ENCODE data around the gene DUOX2.

DUOX2 gene

DNA sequence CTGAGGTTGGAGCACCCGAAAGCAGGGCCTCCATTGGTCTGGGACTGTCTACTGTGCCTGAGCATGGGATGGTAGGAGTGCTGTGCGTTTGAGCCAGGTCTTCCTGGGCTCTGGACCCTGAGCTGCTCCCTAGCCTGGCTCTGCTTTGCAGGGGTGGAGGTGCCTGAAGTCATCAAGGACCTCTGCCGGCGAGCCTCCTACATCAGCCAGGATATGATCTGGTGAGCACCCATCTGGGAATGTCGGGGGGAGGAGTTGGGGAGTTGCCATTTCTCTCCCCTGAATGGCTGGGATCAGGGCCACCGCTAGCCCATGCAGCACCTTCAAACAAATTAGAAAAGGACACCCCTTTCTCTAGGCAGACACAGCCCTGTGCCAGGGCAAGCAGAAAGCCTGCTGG is 36.5 kb upstream of the DUOX2 start (continued):
- TF ChIP-seq, protein P1, sequence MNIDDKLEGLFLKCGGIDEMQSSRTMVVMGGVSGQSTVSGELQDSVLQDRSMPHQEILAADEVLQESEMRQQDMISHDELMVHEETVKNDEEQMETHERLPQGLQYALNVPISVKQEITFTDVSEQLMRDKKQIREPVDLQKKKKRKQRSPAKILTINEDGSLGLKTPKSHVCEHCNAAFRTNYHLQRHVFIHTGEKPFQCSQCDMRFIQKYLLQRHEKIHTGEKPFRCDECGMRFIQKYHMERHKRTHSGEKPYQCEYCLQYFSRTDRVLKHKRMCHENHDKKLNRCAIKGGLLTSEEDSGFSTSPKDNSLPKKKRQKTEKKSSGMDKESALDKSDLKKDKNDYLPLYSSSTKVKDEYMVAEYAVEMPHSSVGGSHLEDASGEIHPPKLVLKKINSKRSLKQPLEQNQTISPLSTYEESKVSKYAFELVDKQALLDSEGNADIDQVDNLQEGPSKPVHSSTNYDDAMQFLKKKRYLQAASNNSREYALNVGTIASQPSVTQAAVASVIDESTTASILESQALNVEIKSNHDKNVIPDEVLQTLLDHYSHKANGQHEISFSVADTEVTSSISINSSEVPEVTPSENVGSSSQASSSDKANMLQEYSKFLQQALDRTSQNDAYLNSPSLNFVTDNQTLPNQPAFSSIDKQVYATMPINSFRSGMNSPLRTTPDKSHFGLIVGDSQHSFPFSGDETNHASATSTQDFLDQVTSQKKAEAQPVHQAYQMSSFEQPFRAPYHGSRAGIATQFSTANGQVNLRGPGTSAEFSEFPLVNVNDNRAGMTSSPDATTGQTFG (tag by site-specific recombination; IDR thresholded peaks at IDR 0.05; ENCODE audit: borderline replicate concordance), result no peak
- no peak for TF ChIP-seq ZNF670 (tag by site-specific recombination; IDR thresholded peaks at IDR 0.05; ENCODE audit: low read depth)
- no peak for TF ChIP-seq ZNF654 (tag by site-specific recombination; IDR thresholded peaks at IDR 0.05; ENCODE audit: low read depth)
- no peak for TF ChIP-seq GLIS2 (tag by site-specific recombination; IDR thresholded peaks at IDR 0.05)
- no peak for TF ChIP-seq ZNF501 (tag by site-specific recombination; IDR thresholded peaks at IDR 0.05)
- TF ChIP-seq, protein P2, sequence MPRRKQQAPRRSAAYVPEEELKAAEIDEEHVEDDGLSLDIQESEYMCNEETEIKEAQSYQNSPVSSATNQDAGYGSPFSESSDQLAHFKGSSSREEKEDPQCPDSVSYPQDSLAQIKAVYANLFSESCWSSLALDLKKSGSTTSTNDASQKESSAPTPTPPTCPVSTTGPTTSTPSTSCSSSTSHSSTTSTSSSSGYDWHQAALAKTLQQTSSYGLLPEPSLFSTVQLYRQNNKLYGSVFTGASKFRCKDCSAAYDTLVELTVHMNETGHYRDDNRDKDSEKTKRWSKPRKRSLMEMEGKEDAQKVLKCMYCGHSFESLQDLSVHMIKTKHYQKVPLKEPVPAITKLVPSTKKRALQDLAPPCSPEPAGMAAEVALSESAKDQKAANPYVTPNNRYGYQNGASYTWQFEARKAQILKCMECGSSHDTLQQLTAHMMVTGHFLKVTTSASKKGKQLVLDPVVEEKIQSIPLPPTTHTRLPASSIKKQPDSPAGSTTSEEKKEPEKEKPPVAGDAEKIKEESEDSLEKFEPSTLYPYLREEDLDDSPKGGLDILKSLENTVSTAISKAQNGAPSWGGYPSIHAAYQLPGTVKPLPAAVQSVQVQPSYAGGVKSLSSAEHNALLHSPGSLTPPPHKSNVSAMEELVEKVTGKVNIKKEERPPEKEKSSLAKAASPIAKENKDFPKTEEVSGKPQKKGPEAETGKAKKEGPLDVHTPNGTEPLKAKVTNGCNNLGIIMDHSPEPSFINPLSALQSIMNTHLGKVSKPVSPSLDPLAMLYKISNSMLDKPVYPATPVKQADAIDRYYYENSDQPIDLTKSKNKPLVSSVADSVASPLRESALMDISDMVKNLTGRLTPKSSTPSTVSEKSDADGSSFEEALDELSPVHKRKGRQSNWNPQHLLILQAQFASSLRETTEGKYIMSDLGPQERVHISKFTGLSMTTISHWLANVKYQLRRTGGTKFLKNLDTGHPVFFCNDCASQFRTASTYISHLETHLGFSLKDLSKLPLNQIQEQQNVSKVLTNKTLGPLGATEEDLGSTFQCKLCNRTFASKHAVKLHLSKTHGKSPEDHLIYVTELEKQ (tag by site-specific recombination; IDR thresholded peaks at IDR 0.05; ENCODE audit: borderline replicate concordance), result no peak
- no peak for TF ChIP-seq REPIN1 (tag by site-specific recombination; IDR thresholded peaks at IDR 0.05; ENCODE audit: low read depth)

DNA sequence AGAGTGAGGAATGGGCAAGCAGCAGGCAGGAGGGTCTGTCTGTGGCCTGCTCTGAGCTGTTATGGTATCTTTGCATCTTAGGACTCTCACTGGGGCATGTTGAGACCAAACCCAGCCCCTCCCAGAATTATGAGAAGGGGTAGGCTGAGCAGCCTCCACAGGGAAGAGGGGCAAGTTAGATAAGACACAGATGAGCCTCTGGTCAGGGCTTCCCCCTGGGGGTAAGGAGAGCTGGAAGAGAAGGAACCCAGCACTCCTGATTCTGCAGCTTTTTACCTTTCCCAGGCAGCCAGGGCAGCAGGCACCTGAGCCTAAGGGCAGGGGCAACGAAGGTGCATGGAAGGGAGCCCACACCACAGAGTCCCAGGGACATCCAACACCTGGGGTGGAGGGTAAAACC is 35.1 kb upstream of the DUOX2 start:
- Histone ChIP-seq H3K4me3 (ENCODE audit: low read depth, low read length) (no peak overlapping the region), H3K27ac (ENCODE audit: extremely low read depth, low read depth, low read length) (no peak overlapping the region), H3K36me3 (ENCODE audit: control insufficient read depth in 2 of 2, insufficient read depth in 1 of 2, low read length in 2 of 2) (no peaks in the 10 kb centered on the region), H3K4me1 (ENCODE audit: control insufficient read depth, insufficient read depth, low read length) (no peaks in the 10 kb centered on the region), H3K9me3 (ENCODE audit: control insufficient read depth, insufficient read depth, low read depth, low read length) (no peaks in the 10 kb centered on the region)
- TF ChIP-seq ZNF776 (tag by site-specific recombination; IDR thresholded peaks at IDR 0.05; ENCODE audit: borderline replicate concordance), result no peak
- peak; percentile 48; the same call in 1 of the 2 replicates for TF ChIP-seq ZIC2 (tag by site-specific recombination; IDR thresholded peaks at IDR 0.05)
- ChIA-PET POLR2A (interaction anchor here (0.9 kb wide), 1 partner anchor 31 kb away, joined by 3 read pairs; no protein-coding TSS in a partner anchor), CTCF (interaction anchor here (1.0 to 1.2 kb wide), 2 partner anchors 9 to 24 kb away, joined by 3 to 4 read pairs; no protein-coding TSS in a partner anchor)

DNA sequence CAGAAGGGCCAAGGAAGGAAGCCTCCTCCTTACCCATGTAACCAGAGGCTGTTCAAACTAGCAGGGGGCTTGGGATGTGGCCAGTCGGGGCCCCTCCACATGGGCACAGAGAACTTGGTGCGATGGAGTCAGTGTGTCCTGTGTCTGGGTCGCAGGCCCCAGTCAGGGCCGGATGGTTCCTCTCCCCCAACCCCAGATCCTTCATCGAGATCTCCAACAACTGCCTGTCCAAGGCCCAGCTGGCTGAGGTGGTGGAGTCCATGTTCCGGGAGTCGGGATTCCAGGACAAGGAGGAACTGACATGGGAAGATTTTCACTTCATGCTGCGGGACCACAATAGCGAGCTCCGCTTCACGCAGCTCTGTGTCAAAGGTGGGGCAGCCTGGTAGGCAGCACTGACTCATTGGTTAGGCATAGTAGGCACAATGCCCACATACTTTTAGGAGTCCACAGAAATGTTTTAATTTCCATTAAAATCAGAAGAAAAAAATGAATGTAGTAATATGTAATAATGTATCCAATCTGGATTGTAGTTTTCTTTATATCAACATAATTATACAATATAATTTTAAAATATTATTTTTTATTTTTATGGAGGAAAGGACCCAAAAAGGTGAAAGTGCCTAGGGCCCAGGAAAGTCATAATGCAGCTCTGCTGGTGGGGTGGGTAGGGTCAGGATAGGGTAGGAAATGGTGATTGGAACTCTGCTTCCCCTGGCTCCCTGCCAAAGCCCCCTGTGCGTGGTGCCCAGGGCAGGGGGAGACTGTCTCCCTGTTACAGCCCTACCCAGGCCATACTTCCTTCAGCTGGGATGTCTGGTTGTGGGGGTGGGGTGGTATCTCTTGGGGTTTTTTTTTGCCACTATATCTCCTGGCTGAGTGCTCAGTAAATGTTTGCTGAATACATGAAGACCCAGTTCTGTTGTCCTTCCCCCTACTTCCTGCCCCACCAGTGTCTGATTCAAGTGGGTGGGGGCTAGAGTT is 34.4 kb upstream of the DUOX2 start:
- Histone ChIP-seq H3K27ac (ENCODE audit: extremely low read depth, low read depth, low read length) (no peak overlapping the region), H3K36me3 (ENCODE audit: control insufficient read depth in 2 of 2, insufficient read depth in 1 of 2, low read length in 2 of 2) (no peaks in the 10 kb centered on the region), H3K4me3 (ENCODE audit: low read depth, low read length) (no peak overlapping the region), H3K4me1 (ENCODE audit: control insufficient read depth, insufficient read depth, low read length) (no peaks in the 10 kb centered on the region), H3K9me3 (ENCODE audit: control insufficient read depth, insufficient read depth, low read depth, low read length) (no peaks in the 10 kb centered on the region)
- ChIA-PET CTCF (no interaction called here), POLR2A (no interaction called here)
- no peak for TF ChIP-seq ZNF221 (tag by site-specific recombination; IDR thresholded peaks at IDR 0.05; ENCODE audit: borderline replicate concordance)
- TF ChIP-seq, protein P3, sequence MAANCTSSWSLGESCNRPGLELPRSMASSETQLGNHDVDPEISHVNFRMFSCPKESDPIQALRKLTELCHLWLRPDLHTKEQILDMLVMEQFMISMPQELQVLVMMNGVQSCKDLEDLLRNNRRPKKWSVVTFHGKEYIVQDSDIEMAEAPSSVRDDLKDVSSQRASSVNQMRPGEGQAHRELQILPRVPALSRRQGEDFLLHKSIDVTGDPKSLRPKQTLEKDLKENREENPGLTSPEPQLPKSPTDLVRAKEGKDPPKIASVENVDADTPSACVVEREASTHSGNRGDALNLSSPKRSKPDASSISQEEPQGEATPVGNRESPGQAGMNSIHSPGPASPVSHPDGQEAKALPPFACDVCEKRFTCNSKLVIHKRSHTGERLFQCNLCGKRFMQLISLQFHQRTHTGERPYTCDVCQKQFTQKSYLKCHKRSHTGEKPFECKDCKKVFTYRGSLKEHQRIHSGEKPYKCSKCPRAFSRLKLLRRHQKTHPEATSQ (tag by site-specific recombination; IDR thresholded peaks at IDR 0.05), result no peak
- TF ChIP-seq, protein P4, sequence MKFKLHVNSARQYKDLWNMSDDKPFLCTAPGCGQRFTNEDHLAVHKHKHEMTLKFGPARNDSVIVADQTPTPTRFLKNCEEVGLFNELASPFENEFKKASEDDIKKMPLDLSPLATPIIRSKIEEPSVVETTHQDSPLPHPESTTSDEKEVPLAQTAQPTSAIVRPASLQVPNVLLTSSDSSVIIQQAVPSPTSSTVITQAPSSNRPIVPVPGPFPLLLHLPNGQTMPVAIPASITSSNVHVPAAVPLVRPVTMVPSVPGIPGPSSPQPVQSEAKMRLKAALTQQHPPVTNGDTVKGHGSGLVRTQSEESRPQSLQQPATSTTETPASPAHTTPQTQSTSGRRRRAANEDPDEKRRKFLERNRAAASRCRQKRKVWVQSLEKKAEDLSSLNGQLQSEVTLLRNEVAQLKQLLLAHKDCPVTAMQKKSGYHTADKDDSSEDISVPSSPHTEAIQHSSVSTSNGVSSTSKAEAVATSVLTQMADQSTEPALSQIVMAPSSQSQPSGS (tag by site-specific recombination; IDR thresholded peaks at IDR 0.05; ENCODE audit: low read depth), result no peak
- no peak for TF ChIP-seq HOXC10 (CRISPR knock-in tag; IDR thresholded peaks at IDR 0.05)
- TF ChIP-seq ZNF501 (tag by site-specific recombination; IDR thresholded peaks at IDR 0.05), result no peak
- TF ChIP-seq ZNF2 (tag by site-specific recombination; IDR thresholded peaks at IDR 0.05), result no peak
- no peak for TF ChIP-seq ZBTB20 (tag by site-specific recombination; IDR thresholded peaks at IDR 0.05)
- TF ChIP-seq ZNF302 (tag by site-specific recombination; IDR thresholded peaks at IDR 0.05; ENCODE audit: low read depth), result no peak
- TF ChIP-seq ZBTB7A (tag by site-specific recombination; IDR thresholded peaks at IDR 0.05; ENCODE audit: low read depth), result no peak
- no peak for TF ChIP-seq GLIS1 (tag by site-specific recombination; IDR thresholded peaks at IDR 0.05)
- no peak for TF ChIP-seq ZBTB21 (tag by site-specific recombination; IDR thresholded peaks at IDR 0.05)
- no peak for TF ChIP-seq ZNF600 (tag by site-specific recombination; IDR thresholded peaks at IDR 0.05)

Measured in HEK293 (cell line).